CD4-positive, alpha-beta T cell treated with Interleukin-4 for 4 hours (primary cell): ENCODE data around the gene ADSL.
"Not testable (repeated sequence)": the region's sequence is repeated elsewhere in the genome, so short reads cannot be mapped to it uniquely, and the experiment has no call there.

ENCODE experiments used
- DNase-seq: peaks from one replicate; pipeline ENCODE4 v3.0.0-alpha.2; 2020

ADSL gene

DNA sequence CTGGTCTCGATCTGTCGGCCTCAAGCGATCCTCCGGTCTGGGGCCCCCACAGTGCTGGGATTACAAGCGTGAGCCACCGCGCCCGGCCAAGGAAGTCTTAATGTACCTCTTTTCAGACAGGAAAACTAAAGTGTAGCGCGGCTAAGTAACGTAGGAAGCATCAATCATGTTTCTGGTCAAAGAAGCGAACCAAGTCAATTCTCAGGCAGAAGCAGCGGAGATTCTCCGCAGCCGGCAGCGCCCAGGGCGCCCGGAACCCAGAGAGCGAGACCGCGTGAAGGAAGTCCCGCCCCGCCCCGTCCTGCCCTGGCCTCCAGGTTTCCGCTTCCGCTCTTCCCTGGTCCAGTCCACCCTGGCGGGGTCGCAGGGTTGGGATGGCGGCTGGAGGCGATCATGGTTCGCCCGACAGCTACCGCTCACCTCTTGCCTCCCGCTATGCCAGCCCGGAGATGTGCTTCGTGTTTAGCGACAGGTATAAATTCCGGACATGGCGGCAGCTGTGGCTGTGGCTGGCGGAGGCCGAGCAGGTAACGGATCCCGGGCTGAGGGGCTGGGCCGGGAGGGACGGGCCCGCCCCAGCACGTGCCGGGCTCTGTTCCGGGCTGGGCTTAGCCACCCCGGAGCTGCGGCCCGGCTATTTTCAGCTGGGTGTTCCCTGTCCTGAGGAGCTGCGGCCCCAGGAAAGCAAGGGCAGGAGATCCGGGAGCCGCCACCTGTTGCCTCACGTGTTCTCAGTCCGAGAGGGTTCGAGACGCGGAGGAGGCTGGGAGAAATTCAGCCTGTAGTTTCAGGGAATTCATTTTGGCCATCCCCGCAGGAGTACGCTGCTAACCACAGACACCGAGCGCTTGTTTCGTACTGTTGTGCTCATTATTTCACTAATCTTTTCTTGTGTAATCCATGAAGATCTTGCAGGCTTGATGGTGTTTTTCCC lies at the start of gene ADSL:
ADSL (plus strand) TSS at position 316 of the 934 bp plus-strand sequence; CDS start at position 375, 59 bp downstream.
- DNase-seq: peak; percentile 82

DNA sequence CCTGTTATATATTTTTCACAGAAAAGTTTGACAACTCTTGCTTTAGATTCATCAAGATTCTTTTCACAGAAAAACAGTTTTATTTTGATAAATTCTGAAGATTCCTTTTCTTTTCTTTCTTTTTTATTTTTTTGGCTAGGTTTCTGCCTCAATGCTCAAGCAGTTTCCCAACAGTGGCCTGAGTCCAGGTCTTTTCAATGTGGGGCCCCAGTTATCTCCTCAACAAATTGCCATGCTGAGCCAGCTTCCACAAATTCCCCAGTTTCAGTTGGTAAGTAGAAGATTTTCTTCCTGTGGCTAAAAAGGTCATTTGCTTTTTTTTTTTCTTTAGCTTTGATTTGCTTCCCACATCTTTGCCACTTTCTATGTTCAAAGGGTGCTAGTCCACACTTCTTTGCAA lies 46.0 kb upstream of the ADSL start:
- DNase-seq: no peak

DNA sequence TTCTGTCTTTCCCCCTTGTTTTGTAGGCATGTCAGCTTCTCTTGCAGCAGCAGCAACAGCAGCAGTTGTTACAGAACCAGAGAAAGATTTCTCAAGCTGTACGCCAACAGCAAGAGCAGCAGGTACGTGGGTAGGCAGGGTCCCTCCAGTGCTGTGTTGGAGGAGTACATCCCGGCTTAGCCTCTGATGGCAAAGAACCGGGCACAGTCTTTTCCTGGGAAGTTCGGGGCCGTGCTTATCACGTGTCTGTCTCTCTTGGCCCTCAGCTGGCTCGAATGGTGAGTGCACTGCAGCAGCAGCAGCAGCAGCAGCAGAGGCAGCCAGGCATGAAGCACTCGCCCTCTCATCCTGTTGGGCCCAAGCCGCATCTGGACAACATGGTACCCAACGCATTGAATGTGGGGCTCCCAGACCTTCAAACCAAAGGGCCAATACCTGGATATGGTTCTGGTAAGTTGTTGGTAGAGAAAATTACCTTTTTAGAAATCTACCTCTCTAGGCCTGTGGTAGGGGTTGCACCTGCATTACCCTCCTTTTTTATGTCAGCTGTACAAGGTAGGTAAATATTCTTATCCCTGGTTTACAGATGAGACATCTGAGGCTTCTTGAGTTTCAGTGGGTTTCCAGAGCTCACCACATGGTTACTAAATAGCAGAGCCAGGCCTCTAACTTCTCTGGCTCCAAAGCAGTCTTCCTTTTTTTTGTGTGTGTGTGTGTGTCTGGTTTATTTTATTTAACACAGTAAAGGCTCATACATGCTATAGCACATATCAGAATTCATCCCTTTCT lies 45.2 kb upstream of the ADSL start:
- DNase-seq: no peak

DNA sequence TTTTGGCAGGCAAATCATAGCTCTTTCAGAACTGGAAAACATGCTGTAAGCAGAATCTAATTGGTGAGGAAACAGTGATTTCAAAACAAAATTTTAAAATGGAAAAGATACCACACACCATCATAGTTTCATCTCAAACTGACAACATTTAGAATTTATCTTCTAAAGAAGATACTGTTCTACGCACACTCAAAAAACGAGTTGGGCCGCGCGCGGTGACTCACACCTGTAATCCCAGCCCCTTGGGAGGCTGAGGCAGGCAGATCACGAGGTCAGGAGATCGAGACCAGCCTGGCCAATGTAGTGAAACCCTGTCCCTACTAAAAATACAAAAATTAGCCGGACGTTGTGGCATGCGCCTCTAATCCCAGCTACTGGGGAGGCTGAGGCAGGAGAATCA lies 44.2 kb upstream of the ADSL start:
- no peak for DNase-seq

DNA sequence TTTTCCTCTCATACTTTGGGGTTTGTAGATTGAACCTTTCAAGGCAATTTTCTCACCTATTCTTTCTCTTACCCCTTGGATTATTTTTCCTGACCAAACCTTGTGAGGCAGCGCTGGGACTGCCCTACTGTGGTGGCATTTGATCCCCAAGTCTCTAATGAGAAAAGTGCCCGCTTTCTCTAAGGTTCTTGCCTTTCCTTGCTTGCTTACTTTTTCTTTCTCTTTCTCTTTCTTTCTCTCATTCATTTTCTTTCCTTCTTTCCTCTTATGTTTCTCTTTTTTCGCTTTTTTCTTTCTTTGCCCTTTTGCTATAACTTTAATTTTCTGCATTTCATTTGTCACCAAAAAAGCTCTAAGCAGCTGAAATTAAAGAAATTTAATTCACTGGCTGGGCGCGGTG lies 40.7 kb upstream of the ADSL start:
- DNase-seq: no peak

DNA sequence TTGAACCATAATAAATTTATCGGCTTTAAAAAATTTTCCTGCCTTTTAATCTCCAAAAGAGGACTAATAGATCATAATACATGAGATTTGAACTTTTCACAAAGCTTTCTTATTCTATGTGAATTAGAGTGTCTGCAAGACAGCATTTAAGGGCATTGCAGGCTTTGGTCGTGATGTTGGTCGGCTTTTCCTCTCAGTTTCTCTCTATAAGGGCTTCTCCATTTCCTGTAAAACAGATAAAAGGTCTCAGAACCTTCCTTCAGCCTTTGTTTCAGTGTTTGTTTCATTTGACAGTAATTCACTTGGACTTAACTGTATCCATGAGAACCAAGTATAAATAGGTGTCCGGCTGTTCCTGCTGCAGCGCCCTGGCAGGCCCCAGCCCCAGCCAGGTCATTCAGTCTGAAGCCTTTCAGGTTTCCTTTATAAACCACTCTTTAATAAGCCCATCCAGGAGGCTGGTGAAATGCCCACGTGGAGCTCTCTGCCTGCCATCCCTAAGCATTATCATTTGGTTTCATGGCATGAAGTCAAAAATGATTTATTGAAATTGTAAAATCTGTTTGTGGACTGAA lies 37.2 kb upstream of the ADSL start:
- no peak for DNase-seq

DNA sequence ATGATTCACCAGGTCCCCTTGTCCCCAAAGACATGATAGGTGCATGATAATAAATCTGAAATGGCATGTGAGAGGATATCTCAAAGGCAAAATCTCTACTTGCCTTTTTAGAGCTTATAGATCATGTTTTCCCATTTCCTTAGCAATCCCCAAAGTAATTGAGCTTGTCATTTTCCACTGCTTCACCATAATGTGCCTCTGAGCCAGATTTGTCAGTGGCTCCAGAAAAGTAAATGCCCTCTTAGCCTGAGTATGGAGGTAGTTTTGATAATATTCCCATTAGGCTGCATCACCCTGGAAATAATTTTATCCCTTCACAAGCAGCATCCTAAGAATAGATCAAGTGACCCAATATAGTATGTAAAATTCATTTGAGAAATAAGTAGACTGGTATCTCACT lies 36.7 kb upstream of the ADSL start:
- no peak for DNase-seq

DNA sequence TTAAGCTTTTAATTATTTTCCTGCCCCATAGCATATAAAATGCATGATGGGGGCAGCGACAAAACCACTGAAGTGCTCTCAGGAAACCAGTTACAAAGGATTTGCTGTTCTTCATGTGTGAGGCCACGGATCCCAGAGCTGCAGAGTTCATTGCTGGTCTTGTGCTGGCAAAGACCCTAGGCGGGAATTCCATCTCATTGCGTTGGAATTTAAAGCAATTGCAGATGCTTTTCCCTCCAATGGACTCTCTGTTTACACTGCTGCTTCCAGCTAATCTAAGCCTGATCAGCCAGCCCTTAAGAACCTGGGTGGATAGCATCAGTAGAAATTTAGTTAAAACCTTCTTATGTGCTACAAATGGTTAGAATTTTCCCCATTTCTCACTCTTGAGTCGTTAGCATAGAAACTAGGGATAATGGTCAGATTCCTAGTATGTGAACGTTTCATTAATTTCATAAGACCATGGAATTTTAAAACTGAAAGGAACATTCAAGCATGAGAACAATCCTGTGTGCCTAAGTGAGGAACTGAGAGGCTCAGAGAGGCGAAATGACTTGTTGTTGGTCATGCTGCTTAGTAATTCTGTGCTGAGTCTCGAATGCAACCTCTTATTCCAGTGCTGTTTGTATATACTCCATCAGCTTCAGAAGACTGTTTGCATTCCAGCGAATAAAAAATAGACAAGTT lies 36.1 kb upstream of the ADSL start:
- DNase-seq: no peak

DNA sequence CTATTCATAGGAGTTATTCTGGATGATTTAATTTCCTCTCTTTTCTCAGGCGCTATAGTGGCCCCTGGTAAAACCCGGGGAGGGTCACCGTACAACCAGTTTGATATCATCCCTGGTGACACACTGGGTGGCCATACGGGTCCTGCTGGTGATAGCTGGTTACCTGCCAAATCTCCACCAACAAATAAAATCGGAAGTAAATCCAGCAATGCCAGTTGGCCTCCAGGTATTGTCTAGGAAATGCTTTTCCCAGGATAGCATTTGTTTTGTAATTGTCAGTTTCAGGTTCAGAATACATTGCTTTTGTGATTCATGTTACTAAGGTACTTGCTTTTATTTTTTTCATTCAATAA lies 35.6 kb upstream of the ADSL start:
- no peak for DNase-seq

DNA sequence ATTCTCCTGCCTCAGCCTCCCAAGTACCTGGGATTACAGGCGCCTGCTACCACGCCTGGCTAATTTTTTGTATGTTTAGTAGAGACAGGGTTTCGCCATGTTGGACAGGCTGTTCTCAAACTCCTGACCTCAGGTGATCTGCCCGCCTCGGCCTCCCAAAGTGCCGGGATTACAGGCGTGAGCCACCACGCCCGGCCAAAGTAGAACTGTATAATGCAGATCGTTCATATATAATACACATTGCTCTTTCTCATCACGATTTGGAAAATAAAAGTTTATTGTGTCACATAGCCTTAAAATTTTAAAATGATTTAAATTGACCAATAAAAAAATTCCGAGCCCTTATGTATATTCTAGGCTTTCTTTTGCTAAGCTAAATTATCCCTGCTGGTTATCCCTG lies 34.7 kb upstream of the ADSL start:
- not testable (repeated sequence) for DNase-seq

DNA sequence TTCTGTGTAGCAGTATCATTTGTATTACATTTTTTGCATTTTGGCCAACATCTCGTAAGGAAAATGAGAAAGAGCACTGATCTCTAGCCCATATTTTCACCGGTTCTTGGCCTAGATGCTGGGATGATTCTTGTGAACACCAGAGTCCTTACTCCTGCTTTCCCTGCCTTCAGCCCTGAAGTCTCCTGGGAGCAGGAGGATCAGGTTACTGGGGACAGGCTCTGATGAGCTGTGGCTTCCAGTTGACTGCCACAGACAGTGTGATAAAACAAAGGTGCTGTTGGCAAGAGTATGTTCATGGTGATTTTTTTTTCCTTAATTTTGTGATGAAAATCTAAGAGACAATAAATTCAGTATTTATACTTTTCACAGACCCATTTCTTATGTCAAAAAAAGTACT lies 34.2 kb upstream of the ADSL start:
- DNase-seq: no peak

DNA sequence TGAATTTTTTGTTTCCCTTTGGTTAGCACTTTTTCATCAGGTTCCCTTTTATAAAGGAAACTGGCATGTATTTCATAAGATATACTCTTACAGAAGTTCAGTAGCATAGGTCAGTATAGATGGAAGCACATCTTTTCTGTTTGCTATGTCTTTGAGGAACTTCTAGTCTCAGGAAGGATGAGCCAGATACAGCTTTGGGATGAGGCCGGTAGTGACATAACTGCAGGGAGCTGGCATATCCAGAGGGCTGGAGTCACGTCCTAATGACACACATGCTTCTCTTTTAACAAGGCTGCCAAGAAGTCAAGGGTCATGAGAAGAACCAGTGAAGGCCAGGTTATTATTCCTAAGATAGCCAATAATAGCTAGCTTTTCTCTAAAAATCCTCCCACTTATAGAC lies 33.3 kb upstream of the ADSL start:
- no peak for DNase-seq

DNA sequence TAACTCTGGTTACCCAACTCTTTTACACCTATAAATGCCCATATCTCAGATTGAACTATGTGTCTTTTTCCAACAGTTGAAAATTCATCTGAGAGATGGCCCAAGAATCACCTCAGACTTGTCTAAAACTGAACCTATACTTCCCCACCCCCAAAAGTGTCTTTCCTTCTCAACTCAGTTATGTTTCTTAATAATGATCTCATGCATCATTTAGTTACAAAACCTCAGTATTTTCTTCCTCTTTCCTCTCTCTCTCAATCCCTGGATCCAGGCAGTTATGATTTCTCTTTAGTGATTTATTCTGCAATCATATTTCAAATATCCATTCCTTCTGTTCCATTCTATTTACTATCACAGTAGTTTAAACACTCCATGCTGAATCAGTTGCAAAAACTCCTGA lies 32.3 kb upstream of the ADSL start:
- DNase-seq: no peak

DNA sequence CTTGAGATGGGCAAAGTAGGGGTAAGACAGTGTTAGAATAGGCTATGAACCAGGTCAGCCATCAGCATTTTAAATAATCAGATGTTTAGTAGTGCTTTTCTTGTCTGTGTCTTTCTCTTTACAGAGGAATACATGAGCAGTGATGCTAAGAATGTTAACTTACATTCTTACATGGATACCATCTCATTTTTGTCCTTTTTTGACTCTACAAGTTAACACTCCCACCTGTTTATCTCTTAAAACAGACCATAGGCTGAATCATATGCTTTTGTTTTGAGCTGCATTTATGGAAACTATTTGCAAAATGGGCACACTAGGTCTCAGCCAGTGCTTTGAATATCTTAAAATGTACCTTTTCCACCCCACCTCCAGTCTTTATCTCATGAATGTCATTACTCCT lies 25.6 kb upstream of the ADSL start:
- DNase-seq: no peak

DNA sequence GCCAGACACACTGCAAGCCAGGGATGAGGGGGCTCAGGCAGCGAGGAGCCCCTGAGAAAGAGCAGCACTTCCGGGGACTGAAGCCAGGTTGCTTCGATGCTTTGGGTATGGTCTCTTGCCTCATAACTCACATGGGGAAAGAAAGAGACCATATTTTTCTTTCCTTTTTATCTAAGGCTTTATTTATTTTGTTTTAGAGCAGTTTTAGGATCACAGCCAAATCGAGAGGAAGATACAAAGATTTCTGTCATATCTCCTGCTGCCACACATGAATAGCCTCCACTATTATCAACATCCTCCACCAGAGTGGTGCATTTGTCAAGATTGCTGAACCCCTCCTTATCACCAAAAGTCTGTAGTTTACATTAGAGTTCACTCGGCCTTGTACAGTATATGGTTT lies 24.3 kb upstream of the ADSL start:
- no peak for DNase-seq

DNA sequence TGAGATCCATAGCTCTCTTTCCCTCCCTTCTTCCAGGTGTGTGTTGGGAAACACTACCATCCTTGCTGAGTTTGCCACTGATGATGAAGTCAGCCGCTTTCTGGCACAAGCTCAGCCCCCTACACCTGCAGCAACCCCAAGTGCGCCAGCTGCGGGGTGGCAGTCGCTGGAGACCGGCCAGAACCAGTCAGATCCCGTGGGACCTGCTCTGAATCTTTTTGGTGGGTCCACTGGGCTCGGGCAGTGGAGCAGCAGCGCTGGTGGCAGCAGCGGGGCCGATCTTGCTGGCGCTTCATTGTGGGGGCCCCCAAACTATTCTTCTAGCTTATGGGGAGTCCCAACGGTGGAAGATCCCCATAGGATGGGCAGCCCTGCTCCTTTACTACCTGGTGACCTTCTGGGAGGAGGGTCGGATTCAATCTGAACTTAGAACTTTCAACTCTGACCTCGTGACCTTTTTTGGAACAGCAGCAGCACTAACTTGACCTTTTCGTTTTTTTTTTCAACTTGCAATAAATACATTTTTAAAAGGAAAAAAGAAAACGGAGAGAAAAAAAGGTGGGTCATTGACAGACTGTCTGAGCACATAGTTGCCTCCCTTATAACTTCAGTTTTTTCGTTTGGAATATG lies 23.4 kb upstream of the ADSL start:
- no peak for DNase-seq

DNA sequence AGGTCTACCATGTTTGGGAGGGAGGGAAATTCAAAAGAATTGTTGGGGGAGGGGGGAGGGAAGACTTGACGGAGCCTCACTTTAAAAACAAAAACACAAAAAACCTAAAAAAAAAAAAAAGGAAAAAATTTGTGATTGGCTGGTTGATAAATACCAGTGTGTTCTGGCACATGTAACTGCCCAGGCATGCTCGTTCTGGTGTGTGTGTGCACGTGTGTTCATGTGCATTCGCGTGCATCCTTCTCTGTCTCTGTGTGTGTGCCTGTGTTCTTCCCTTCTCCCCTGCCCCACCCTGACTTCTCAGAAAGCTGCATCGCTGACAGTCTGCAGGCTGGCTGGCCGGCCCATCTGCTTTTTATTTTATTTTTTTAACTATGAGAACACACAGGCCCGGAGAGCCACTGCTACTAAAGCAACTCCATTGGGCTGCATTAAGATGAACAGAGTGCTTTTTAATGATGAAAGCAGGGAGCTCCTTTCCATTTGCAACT lies 22.6 kb upstream of the ADSL start:
- peak; percentile 82 for DNase-seq

DNA sequence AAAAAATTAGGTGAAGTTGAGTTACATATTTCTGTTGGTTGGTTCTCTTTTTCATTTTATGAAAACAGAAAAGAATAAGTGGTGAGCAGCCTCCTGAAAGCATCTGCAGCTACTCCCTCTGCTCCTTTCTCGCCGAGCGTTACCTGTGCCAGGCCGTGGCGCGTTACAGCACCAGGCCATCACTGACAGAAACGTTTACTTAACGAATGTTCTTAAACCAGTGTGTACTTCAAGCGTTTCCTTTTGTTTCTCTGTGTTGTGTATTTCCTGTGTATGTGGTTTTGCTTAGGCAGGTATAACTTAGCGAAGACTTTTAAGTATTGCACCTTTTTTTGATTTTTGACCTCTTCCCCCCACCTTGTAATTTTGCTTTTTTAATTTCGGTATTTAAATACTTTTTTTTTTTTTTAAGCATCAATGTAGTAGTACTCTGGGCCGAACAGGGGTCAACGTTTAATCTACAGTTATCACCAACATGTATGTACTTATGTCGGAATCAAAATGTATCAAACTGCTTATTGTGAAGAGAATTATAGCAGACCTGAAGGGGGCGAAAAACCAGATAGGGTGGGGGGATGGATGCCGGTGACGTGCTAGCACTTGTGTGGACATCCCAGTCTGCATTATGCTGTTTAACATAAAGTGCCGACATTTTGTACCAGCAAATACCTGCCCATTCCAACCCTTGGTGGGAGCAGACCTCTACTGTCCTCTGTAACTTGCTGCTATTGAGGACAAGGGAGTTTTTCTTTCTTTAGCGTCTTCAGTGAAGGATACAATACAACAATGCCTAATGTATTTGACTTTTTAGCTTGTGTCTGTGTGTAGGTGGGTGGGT lies 21.6 kb upstream of the ADSL start:
- peak; percentile 84 for DNase-seq

DNA sequence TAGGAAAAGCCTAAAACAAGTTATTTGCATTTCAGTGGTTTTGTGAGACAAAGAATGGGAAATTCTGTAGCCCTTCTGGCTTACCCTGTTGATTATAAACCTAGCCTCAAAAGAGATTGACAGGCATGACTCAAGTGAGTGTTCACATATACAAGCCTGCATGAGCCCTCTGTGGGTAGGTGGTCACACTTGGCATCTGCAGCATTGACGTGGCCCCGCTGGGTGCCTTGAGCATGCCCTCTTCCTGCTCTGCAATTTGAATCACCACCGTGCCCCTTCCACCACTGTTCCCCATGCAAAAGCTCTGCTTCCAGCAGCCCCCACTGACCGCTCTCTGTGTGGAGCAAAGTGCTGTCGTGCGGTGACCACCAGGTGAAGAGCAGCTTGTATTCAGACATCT lies 21.0 kb upstream of the ADSL start:
- peak; percentile 88 for DNase-seq

DNA sequence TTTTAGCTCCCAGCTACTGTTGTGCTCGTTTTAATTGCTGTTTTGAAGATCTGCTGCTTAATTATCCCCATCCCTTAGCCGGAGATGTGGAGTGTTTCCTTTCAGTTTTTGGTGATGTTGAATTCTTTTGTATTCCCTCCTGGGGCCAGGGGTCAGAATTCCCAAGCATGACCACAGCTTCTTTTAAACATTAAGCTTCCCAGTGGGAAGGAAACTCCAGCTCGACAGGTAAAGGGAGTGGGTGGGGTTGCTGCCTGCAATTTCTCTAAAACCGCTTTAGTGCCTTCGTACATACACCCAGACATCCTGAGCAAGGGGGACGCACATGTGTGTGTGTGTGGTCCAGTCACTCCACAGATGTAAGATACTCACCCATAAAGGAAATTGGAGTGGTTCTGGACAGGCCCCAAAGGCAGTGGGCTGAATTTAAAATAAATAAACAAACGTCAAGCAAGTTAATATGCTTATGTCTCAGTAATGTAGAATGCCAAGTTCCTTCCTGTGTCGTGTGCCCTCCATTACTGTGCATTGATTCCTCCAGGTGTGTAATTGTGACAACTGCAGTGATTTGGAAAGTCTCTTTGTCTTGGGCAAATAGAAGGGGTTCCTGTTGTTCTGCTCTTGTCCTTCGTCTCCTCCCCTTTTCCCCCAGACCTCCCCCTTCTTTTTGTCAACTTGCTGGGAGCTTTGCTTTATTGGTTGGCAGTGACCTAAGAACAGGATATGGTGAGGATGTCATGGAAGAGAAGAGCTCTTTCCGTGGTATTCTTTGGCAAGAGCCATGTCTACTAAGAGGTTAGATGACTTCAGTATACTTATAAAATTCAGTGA lies 19.2 kb upstream of the ADSL start:
- DNase-seq: no peak
